ENCODE results near the gene RAP1GAP2.

The RAP1GAP2 gene

GRCh38 chr17:2962729-2963128 is 166.5 kb downstream of the RAP1GAP2 start:
- H3K4me2 ChIP-seq, result peak overlapping the region in 6 of 11 experiments; percentile 9 to 38 (median 34); a peak in 6 of 22 replicates
- H4K20me1 ChIP-seq, result peaks cover 17 to 63% (median 48%) of the 10 kb centered on the region in 11 experiments; a peak in 21 of 22 replicates
- H3K27me3 ChIP-seq, result peaks cover 0 to 14% (median 0%) of the 10 kb centered on the region in 11 experiments; a peak in 4 of 22 replicates
- H3K4me1 ChIP-seq, result peaks cover 12 to 47% (median 35%) of the 10 kb centered on the region in 10 experiments; a peak in 19 of 20 replicates
- H3K9ac ChIP-seq, result peak overlapping the region in 1 of 11 experiments; percentile 14; a peak in 1 of 22 replicates
- TF ChIP-seq Cebpa-rat (IDR thresholded peaks at IDR 0.05), result no peak
- no peaks in the 10 kb centered on the region for H3K9me3 ChIP-seq (replicated peaks in 1 of 11)
- no peak overlapping the region; a peak in 1 of 22 replicates for H3K27ac ChIP-seq
- no peak overlapping the region for H3K4me3 ChIP-seq
- peaks cover 24 to 93% (median 66%) of the 10 kb centered on the region in 11 experiments for H3K36me3 ChIP-seq

DNA sequence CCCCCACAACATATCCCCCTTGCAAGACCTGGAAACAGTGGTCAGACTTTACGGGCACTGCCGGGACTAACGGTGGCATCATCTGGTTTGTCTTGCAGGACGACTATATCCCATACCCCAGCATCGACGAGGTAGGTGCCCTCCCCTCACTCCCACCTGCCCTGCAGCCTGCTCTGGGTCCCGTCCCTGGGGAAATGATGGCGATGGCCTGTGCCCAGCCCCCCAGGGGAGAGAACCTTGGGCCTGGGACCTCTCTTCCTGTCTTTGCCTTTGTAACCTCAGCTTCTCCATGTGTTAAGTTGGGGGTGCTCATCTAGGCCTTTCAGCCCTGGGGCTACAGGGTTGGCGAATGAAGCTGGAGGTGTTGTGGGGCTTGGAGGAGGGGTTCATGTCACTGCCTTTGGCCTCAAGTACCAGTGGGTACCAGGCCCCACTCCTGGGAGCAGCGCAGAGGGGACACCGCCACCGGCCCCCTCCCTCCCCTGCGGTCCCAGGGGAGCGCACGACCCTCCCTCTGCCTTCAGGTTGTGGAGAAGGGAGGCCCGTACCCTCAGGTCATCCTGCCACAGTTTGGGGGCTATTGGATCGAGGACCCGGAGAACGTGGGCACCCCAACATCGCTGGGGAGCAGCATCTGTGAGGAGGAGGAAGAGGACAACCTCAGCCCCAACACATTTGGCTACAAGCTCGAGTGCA is 167.2 kb downstream of the RAP1GAP2 start:
- H3K27me3 ChIP-seq, result peaks cover 0 to 6% (median 0%) of the 10 kb centered on the region in 11 experiments; a peak in 3 of 22 replicates
- H3K4me1 ChIP-seq, result peaks cover 9 to 40% (median 29%) of the 10 kb centered on the region in 10 experiments; a peak in 19 of 20 replicates
- H3K4me2 ChIP-seq, result peak overlapping the region in 7 of 11 experiments; percentile 9 to 38 (median 33); a peak in 10 of 22 replicates
- no peak overlapping the region for H3K4me3 ChIP-seq
- peaks cover 28 to 93% (median 67%) of the 10 kb centered on the region in 11 experiments for H3K36me3 ChIP-seq
- no peaks in the 10 kb centered on the region for H3K9me3 ChIP-seq (replicated peaks in 1 of 11)
- H3K27ac ChIP-seq, result peak overlapping the region in 2 of 11 experiments; percentile 34 to 35; a peak in 3 of 22 replicates
- peak overlapping the region in 2 of 11 experiments; percentile 14 to 38; a peak in 1 of 22 replicates for H3K9ac ChIP-seq
- no peak for TF ChIP-seq Cebpa-rat (IDR thresholded peaks at IDR 0.05)
- peaks cover 9 to 56% (median 41%) of the 10 kb centered on the region in 11 experiments; a peak in 19 of 22 replicates for H4K20me1 ChIP-seq

DNA sequence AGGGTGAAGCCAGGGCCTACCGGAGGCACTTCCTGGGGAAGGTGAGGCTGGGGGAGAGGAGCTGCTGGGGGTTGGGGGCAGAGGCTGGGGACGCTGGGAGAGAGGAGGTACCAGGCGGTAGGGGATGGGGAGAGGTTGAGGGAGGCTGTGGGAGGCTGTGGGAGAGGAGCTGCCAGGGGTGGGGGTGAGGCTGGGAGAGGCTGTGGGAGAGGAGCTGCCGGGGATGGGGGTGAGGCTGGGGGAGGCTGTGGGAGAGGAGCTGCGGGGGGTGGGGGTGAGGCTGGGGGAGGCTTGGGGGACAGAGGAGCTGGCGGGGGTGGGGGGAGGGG is 167.8 kb downstream of the RAP1GAP2 start:
- no peak overlapping the region; a peak in 1 of 22 replicates for H3K27ac ChIP-seq
- H3K4me3 ChIP-seq, result no peak overlapping the region
- H3K4me2 ChIP-seq, result peak overlapping the region in 3 of 11 experiments; percentile 33 to 36 (median 34); a peak in 1 of 22 replicates
- peaks cover 0 to 2% (median 0%) of the 10 kb centered on the region in 11 experiments; a peak in 2 of 22 replicates for H3K27me3 ChIP-seq
- H4K20me1 ChIP-seq, result peaks cover 7 to 51% (median 37%) of the 10 kb centered on the region in 11 experiments; a peak in 19 of 22 replicates
- peaks cover 9 to 40% (median 28%) of the 10 kb centered on the region in 10 experiments; a peak in 19 of 20 replicates for H3K4me1 ChIP-seq
- H3K9me3 ChIP-seq (replicated peaks in 1 of 11), result no peaks in the 10 kb centered on the region
- peaks cover 28 to 90% (median 68%) of the 10 kb centered on the region in 11 experiments for H3K36me3 ChIP-seq
- H3K9ac ChIP-seq, result peak overlapping the region in 1 of 11 experiments; percentile 14; a peak in 1 of 22 replicates
- TF ChIP-seq Cebpa-rat (IDR thresholded peaks at IDR 0.05), result no peak

DNA sequence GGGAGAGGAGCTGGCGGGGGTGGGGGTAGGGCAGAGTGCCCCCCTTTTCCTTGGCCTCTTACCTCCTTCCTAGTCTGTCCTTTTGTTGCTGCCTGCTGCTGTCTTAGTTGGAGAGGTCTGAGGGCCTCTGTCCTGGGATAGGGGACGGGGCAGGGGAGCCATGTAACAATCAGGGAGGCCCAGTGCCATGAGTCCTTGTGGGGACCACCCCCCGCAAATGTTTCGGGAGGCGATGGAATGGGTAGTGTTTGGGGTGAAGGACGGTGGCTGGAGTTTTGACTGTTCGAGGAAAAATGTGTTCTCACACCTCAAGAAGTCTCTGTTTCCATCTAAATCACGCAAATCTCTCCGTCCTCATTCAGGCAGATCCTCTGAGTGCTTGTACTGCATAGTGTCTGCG is 168.1 kb downstream of the RAP1GAP2 start:
- H3K4me1 ChIP-seq, result peaks cover 10 to 37% (median 26%) of the 10 kb centered on the region in 10 experiments
- no peak overlapping the region for H3K4me3 ChIP-seq
- no peak overlapping the region; a peak in 1 of 22 replicates for H3K9ac ChIP-seq
- H3K27ac ChIP-seq, result no peak overlapping the region
- TF ChIP-seq Cebpa-rat (IDR thresholded peaks at IDR 0.05), result no peak
- peaks cover 3 to 47% (median 33%) of the 10 kb centered on the region in 11 experiments; a peak in 19 of 22 replicates for H4K20me1 ChIP-seq
- no peaks in the 10 kb centered on the region; a peak in 1 of 22 replicates for H3K27me3 ChIP-seq
- peaks cover 28 to 87% (median 68%) of the 10 kb centered on the region in 11 experiments for H3K36me3 ChIP-seq
- H3K4me2 ChIP-seq, result peak overlapping the region in 2 of 11 experiments; percentile 3 to 34; a peak in 1 of 22 replicates
- H3K9me3 ChIP-seq (replicated peaks in 1 of 11), result no peaks in the 10 kb centered on the region

DNA sequence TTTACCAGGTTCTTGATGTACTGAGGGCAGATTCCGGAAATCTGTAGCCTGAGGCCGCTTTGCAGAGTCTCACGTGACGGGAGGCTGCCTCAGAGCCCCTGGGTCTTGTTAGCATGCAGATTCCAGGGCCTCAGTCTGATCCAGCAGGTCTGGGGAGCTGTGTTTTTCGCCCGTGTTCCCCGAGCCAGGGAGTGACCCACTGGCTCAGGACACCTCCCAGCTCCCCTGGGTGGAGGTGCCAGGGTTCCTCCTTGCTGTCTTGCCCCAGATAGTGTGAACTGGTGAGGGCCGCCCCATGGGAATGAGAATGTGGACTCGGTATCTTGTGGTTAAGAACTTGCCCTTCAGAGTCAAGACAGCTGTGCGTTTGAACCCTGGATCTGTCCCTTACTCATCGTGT is 168.6 kb downstream of the RAP1GAP2 start:
- H3K27me3 ChIP-seq, result no peaks in the 10 kb centered on the region; a peak in 1 of 22 replicates
- H4K20me1 ChIP-seq, result peaks cover 0 to 43% (median 29%) of the 10 kb centered on the region in 11 experiments; a peak in 18 of 22 replicates
- peaks cover 11 to 33% (median 24%) of the 10 kb centered on the region in 10 experiments for H3K4me1 ChIP-seq
- no peak for TF ChIP-seq Cebpa-rat (IDR thresholded peaks at IDR 0.05)
- H3K27ac ChIP-seq, result peak overlapping the region in 1 of 11 experiments; percentile 44; a peak in 1 of 22 replicates
- peaks cover 28 to 87% (median 68%) of the 10 kb centered on the region in 11 experiments for H3K36me3 ChIP-seq
- H3K4me2 ChIP-seq, result peak overlapping the region in 2 of 11 experiments; percentile 3 to 34; a peak in 2 of 22 replicates
- no peak overlapping the region for H3K4me3 ChIP-seq
- no peaks in the 10 kb centered on the region for H3K9me3 ChIP-seq (replicated peaks in 1 of 11)
- H3K9ac ChIP-seq, result no peak overlapping the region; a peak in 1 of 22 replicates

GRCh38 chr17:2965621-2966595 is 169.7 kb downstream of the RAP1GAP2 start:
- Histone ChIP-seq H3K4me2 (no peak overlapping the region), H3K9ac (no peak overlapping the region), H3K4me1 (peaks cover 4 to 27% (median 20%) of the 10 kb centered on the region in 10 experiments), H3K4me3 (no peak overlapping the region), H4K20me1 (peaks cover 0 to 32% (median 18%) of the 10 kb centered on the region in 11 experiments; a peak in 16 of 22 replicates), H3K27ac (peak overlapping the region in 1 of 11 experiments; percentile 13; a peak in 2 of 22 replicates), H3K27me3 (no peaks in the 10 kb centered on the region), H3K36me3 (peaks cover 28 to 90% (median 68%) of the 10 kb centered on the region in 11 experiments), H3K9me3 (replicated peaks in 1 of 11) (no peaks in the 10 kb centered on the region)
- TF ChIP-seq Cebpa-rat (IDR thresholded peaks at IDR 0.05), result no peak

GRCh38 chr17:2967515-2967914 is 171.3 kb downstream of the RAP1GAP2 start:
- Histone ChIP-seq H4K20me1 (peaks cover 0 to 28% (median 11%) of the 10 kb centered on the region in 11 experiments; a peak in 15 of 22 replicates), H3K36me3 (peaks cover 28 to 92% (median 62%) of the 10 kb centered on the region in 11 experiments), H3K4me1 (peaks cover 4 to 23% (median 20%) of the 10 kb centered on the region in 10 experiments), H3K4me3 (no peak overlapping the region), H3K27me3 (no peaks in the 10 kb centered on the region), H3K9me3 (replicated peaks in 1 of 11) (no peaks in the 10 kb centered on the region), H3K9ac (no peak overlapping the region), H3K4me2 (no peak overlapping the region), H3K27ac (no peak overlapping the region)
- TF ChIP-seq Cebpa-rat (IDR thresholded peaks at IDR 0.05), result no peak

DNA sequence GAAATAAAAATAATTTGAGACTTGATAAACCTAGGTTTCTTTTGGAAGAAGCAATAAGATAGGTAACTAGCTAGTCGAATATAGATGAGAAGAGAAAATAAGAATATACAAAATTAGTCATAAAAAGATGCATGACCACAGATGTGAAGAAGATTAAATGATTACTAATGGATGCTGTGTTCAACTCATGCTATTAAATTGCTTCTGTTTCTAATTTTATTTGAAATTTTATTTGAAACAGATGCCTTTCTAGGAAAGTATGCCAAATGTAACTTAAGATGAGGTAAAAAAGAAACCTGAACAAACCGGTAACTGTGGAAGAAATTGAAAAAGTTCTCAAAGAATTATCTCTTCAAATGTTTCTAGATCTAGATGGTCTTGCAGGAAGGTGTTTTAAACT is 175.6 kb downstream of the RAP1GAP2 start:
- no peak overlapping the region for H3K9ac ChIP-seq
- peaks cover 0 to 5% (median 0%) of the 10 kb centered on the region in 11 experiments; a peak in 1 of 22 replicates for H4K20me1 ChIP-seq
- TF ChIP-seq Cebpa-rat (IDR thresholded peaks at IDR 0.05), result no peak
- no peak overlapping the region for H3K4me2 ChIP-seq
- H3K27me3 ChIP-seq, result no peaks in the 10 kb centered on the region
- peaks cover 0 to 4% (median 0%) of the 10 kb centered on the region in 11 experiments; a peak in 3 of 22 replicates for H3K9me3 ChIP-seq (replicated peaks in 1 of 11)
- peaks cover 12 to 97% (median 63%) of the 10 kb centered on the region in 11 experiments for H3K36me3 ChIP-seq
- H3K4me1 ChIP-seq, result peaks cover 0 to 7% (median 2%) of the 10 kb centered on the region in 10 experiments; a peak in 11 of 20 replicates
- no peak overlapping the region for H3K4me3 ChIP-seq
- H3K27ac ChIP-seq, result no peak overlapping the region

Data from BLaER1 treated with 17β-estradiol and CSF1 and Interleukin-3, amounts not matched to agents 10 nM and 100 nM (cell line).